Lung (tissue), 12 donors: ENCODE measurements around the gene GJD3. TPM values are rescaled to one million over a fixed set of nuclear protein-coding genes. Genes with fewer than 3 reads are reported as not detected.
"Not testable (repeated sequence)": the region's sequence is repeated elsewhere in the genome, so short reads cannot be mapped to it uniquely, and the experiment has no call there.

Experiments used
- ATAC-seq: fragments of 200-7000 bp; cut with Tn5 transposase; one replicate; pipeline ENCODE4 v1.9.1; 2020; ENCODE audit warnings: moderate number of reproducible peaks; ENCODE audit not compliant: insufficient read depth, low FRiP score
- DNase-seq, 3 donors: peaks; one replicate each; pipeline ENCODE4 v3.0.0-alpha.2; 2013 to 2017
- H3K27ac ChIP-seq, 2 donors: one replicate each; pipeline ENCODE4 v1.5.1; 2013; ENCODE audit warnings: mild to moderate bottlenecking in 2 of 2, moderate library complexity in 2 of 2, control low read depth in 1 of 2, inconsistent platforms in 1 of 2, low read depth in 1 of 2, low read length in 1 of 2
- H3K27me3 ChIP-seq, 3 donors: one replicate each; pipeline ENCODE4 v1.5.1; 2013; ENCODE audit warnings: low read length in 2 of 3; ENCODE audit not compliant: control insufficient read depth in 3 of 3, insufficient read depth in 3 of 3
- H3K36me3 ChIP-seq, 4 donors: one replicate each; pipeline ENCODE4 v1.5.1; 2013; ENCODE audit warnings: low read length in 4 of 4, mild to moderate bottlenecking in 1 of 4, moderate library complexity in 1 of 4; ENCODE audit not compliant: control insufficient read depth in 4 of 4, insufficient read depth in 4 of 4
- H3K4me1 ChIP-seq, 5 donors: one replicate each; pipeline ENCODE4 v1.5.1; 2013; ENCODE audit warnings: low read length in 5 of 5, mild to moderate bottlenecking in 2 of 5, moderate library complexity in 1 of 5; ENCODE audit not compliant: control insufficient read depth in 5 of 5, insufficient read depth in 5 of 5
- H3K4me3 ChIP-seq: one replicate; pipeline ENCODE4 v1.5.1; 2013; ENCODE audit warnings: mild to moderate bottlenecking, control low read depth, moderate library complexity
- H3K9ac ChIP-seq, 2 donors: one replicate each; pipeline ENCODE4 v1.5.1; 2013; ENCODE audit warnings: low read length in 2 of 2, control low read depth in 1 of 2; ENCODE audit not compliant: insufficient read depth in 1 of 2
- H3K9me3 ChIP-seq, 4 donors: one replicate each; pipeline ENCODE4 v1.5.1; 2013; ENCODE audit warnings: low read length in 3 of 4, mild to moderate bottlenecking in 1 of 4, moderate library complexity in 1 of 4; ENCODE audit not compliant: control insufficient read depth in 4 of 4, insufficient read depth in 3 of 4
- WGBS, 2 donors: extraction: QIAGEN DNeasy Blood & Tissue Kit; methylation state at CpG; one replicate each; pipeline ENCODE4 v1.1.7; 2013; 5-methylcytosine and 5-hydroxymethylcytosine counted together
- polyA plus RNA-seq, 2 donors: library from polyadenylated mRNA; stranded (reverse); fragments of 200-250 nt; gene quantifications; one replicate each; pipeline ENCODE4 v1.2.1, GENCODE V29; 2013
- total RNA-seq, 2 donors: library from RNA; depleted of rRNA in 1 of 2; stranded (reverse); fragments of >200 nt in 1 of 2; gene quantifications; one replicate each; pipeline ENCODE4 v1.2.1, GENCODE V29; 2014 to 2021
- TF ChIP-seq, protein P1 (sequence below): IDR thresholded peaks from 2 replicates; pipeline ENCODE4 v1.5.1; 2012; ENCODE audit warnings: mild to moderate bottlenecking; ENCODE audit errors: control extremely low read depth, extremely low read depth
- donor health status: control.
- donor health status: control.
- donor health status: Bipolar disorder and iron deficiency.
- donor health status: healthy.
- donor health status: DM: yes; HTN: yes; CAD: no.

GJD3 gene
- total and polyA plus RNA-seq, 4 donors = 0.53 to 3.6 (median 1.4) TPM; not detected in 1

GRCh38 chr17:40374821-40375498 is 10.4 kb upstream of the GJD3 start:
- TF ChIP-seq, protein P1, sequence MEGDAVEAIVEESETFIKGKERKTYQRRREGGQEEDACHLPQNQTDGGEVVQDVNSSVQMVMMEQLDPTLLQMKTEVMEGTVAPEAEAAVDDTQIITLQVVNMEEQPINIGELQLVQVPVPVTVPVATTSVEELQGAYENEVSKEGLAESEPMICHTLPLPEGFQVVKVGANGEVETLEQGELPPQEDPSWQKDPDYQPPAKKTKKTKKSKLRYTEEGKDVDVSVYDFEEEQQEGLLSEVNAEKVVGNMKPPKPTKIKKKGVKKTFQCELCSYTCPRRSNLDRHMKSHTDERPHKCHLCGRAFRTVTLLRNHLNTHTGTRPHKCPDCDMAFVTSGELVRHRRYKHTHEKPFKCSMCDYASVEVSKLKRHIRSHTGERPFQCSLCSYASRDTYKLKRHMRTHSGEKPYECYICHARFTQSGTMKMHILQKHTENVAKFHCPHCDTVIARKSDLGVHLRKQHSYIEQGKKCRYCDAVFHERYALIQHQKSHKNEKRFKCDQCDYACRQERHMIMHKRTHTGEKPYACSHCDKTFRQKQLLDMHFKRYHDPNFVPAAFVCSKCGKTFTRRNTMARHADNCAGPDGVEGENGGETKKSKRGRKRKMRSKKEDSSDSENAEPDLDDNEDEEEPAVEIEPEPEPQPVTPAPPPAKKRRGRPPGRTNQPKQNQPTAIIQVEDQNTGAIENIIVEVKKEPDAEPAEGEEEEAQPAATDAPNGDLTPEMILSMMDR = no peak
- Histone ChIP-seq H3K4me1 (peaks cover 0 to 2% (median 0%) of the 10 kb centered on the region in 5 donors), H3K9ac (no peak overlapping the region), H3K9me3 (no peaks in the 10 kb centered on the region), H3K36me3 (no peaks in the 10 kb centered on the region), H3K4me3 (no peak overlapping the region), H3K27me3 (no peaks in the 10 kb centered on the region), H3K27ac (no peak overlapping the region)
- ATAC-seq (no peak), DNase-seq (no peak)
- 89 to 95% methylated on average over 14 of the region's 14 CpGs for WGBS, 2 donors

DNA sequence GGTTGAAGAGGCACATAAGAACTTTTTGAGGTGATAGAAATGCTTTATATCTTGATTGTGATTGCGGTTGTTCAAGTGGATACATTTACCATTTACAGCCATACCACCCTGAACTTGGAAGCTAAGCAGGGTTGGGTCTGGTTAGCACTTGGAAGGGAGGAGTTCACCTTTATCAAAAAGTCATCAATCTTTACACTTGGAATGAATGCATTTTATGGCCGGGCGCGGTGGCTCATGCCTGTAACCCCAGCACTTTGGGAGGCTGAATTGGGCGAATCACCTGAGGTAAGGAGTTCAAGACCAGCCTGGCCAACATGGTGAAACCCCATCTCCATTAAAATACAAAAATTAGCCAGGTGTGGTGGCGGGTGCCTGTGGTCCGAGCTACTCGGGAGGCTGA is 9.5 kb upstream of the GJD3 start:
- peaks cover 0 to 1% (median 0%) of the 10 kb centered on the region in 5 donors for H3K4me1 ChIP-seq
- H3K36me3 ChIP-seq = no peaks in the 10 kb centered on the region
- no peak overlapping the region for H3K27ac ChIP-seq
- no peaks in the 10 kb centered on the region for H3K27me3 ChIP-seq
- DNase-seq (no peak), ATAC-seq (no peak)
- TF ChIP-seq, protein P1 = no peak
- 89 to 90% methylated on average over 8 of the region's 8 CpGs for WGBS, 2 donors
- no peaks in the 10 kb centered on the region for H3K9me3 ChIP-seq
- H3K9ac ChIP-seq = no peak overlapping the region
- H3K4me3 ChIP-seq = no peak overlapping the region

GRCh38 chr17:40373324-40373723 is 8.8 kb upstream of the GJD3 start:
- ATAC-seq = no peak
- no peak for DNase-seq
- 70 to 76% methylated on average over 4 of the region's 4 CpGs for WGBS, 2 donors
- no peaks in the 10 kb centered on the region for H3K4me1 ChIP-seq
- H3K4me3 ChIP-seq = no peak overlapping the region
- no peak overlapping the region for H3K27ac ChIP-seq
- TF ChIP-seq, protein P1 = no peak
- H3K27me3 ChIP-seq = no peaks in the 10 kb centered on the region
- H3K36me3 ChIP-seq = no peaks in the 10 kb centered on the region
- H3K9me3 ChIP-seq = no peaks in the 10 kb centered on the region
- no peak overlapping the region for H3K9ac ChIP-seq

GRCh38 chr17:40372644-40373043 is 8.1 kb upstream of the GJD3 start:
- H3K27me3 ChIP-seq, DNase-seq: not testable (repeated sequence)

More at GRCh38 chr17:40372644-40373043, 8.1 kb upstream of the GJD3 start:
- 49 to 53% methylated on average over 4 of the region's 4 CpGs for WGBS, 2 donors
- not testable (repeated sequence) for H3K36me3 ChIP-seq, H3K9me3 ChIP-seq, H3K9ac ChIP-seq, ATAC-seq, H3K4me1 ChIP-seq, H3K27ac ChIP-seq, H3K4me3 ChIP-seq
